T47D (cell line): ENCODE measurements around the gene ADAP1.
"Not testable (repeated sequence)": the region's sequence is repeated elsewhere in the genome, so short reads cannot be mapped to it uniquely, and the experiment has no call there.

Source experiments
- DNase-seq, 2 experiments: peaks; one replicate each; pipeline versions ENCODE4 v3.0.0 to v3.0.0-alpha.2; 2011 to 2012; ENCODE audit warnings: low read depth in 1 of 2, low spot score in 1 of 2
- JUND ChIP-seq: IDR thresholded peaks from 2 replicates; pipeline ENCODE4 v1.6.1; 2012; ENCODE audit warnings: low read depth
- in situ Hi-C: cut with HindIII; loops from 2 replicates; pipeline ENCODE4 v1.10.0; 2016; ENCODE audit warnings: low sequenced_read_pairs, low pct_unique_long_range_greater_than_20kb

Gene ADAP1

GRCh38 chr7:915291-916218, 38.9 kb downstream of the ADAP1 start:
- no peak for TF ChIP-seq JUND
- no peak for DNase-seq
- in situ Hi-C loops, result no loop called here

GRCh38 chr7:914521-915194, 39.8 kb downstream of the ADAP1 start:
- in situ Hi-C loops, result no loop called here
- TF ChIP-seq JUND, result no peak
- no peak for DNase-seq

DNA sequence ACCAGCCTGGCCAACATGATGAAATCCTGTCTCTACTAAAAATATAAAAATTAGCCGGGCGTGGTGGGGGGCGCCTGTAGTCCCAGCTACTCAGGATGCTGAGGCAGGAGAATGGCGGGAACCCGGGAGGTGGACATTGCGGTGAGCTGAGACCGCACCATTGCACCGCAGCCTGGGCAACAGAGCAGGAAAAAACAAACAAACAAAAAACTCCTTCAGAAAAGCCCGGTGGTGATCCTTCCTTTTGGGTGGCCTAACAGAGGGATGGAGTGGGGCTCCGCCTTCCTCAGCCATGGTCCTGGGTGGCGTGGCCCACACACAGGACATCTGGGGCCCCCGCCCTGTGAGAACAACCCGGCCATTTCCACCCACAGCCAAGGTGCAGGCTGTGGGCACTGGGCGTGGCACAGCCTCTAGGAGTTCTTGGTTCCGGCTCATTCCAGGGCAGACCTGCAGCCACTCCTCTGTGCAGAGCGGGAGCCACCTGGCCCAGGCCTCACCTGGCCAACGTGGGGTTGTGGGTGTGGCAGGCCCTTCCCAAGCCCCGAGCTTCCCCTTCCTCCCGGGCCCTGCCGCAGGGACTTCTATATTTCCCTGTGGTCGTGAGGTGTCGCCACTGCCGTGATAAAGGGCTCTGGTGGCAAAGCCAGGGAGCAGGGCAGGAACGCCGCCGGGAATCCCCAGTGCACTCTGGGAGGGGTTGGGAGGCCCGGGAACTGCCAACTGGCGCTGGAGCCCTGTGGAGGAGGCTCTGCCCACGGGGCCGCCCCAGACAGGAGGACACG, 40.6 kb downstream of the ADAP1 start:
- DNase-seq, result no peak
- in situ Hi-C loops, result no loop called here
- TF ChIP-seq JUND, result no peak

DNA sequence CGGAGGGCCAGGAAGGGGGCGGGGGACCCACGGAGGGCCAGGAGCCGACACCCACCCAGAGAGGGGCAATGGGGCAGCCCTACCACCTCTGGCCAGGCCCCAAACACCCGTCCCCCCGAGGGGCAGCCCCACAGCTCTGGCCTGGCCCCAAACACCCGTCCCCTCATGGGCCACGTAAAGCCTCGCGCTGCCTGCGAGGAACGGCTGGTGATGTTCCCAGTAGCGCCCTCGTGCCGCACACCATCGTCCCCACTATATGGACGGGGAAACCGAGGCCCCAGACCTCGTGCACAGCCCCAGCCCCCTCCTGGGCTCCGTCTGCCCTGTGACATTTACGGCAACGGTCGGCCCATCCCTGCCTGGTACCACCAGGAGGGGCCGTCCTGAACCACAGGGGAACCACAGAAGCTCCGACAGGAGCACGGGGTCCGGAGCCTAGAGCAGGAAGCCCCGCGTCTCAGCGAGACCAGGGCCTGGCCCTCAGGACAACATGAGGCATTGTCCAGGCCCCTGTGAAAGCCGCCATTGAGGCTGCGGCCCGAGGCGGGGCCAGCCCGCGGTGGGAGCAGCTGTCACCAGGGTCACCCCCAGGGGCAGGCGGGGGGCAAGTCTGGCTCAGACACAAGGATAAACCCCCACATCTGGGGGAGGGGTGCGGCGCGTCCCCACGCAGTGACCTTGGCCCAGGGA, 42.5 kb downstream of the ADAP1 start:
- in situ Hi-C loops, result no loop called here
- no peak for TF ChIP-seq JUND
- DNase-seq, result no peak

- no peak for TF ChIP-seq JUND
- in situ Hi-C loops, result no loop called here
- DNase-seq, result no peak
Observed at GRCh38 chr7:910931-911431, 43.5 kb downstream of the ADAP1 start.

- DNase-seq, result no peak
- TF ChIP-seq JUND, result no peak
- in situ Hi-C loops, result no loop called here
Observed at GRCh38 chr7:910441-910861, 44.0 kb downstream of the ADAP1 start.

DNA sequence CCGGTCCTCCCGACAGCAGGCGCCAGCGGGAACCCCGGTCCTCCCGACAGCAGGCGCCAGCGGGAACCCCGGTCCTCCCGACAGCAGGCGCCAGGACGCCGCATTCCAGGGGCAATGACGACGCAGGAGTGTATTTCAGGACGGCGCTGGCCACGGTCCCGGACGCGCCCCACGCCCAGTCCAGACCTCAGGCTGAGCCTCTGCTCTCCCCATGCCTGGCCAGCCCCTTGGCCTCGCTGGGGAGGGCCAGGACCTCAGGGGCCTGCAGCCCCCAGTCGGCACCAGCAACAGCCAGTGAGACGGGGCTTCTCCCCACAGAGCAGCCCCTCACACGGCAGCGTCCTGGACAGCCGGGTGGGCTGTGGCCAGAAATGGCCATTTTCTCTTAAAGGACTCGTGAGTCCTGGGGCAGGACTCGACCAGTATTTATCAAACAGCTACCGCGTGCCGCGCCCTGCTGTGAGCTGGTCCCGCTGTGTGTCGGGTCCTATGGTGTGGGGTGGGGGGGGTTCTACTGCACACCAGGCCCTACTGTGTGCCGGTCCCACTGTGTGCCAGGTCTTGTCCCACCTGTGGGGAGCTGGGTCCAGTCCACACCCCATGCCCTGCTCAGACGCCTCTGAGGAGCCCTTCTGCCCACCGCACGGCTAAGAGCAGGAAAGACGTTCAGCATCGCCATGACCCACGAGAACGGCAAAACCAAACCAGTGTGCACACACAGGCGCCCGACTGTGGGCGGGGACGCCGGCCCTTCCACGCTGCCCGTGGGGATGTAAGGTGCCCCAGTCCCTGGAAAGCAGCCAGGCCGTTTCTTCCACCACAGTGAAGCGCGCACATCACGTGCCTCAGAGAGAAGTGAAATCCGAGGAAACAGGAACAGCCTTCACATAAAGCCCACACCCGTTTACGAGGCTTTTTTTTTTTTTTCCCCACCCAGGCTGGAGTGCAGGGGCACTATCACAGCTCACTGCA, 44.8 kb downstream of the ADAP1 start:
- no peak for DNase-seq
- TF ChIP-seq JUND, result no peak
- in situ Hi-C loops, result no loop called here

DNA sequence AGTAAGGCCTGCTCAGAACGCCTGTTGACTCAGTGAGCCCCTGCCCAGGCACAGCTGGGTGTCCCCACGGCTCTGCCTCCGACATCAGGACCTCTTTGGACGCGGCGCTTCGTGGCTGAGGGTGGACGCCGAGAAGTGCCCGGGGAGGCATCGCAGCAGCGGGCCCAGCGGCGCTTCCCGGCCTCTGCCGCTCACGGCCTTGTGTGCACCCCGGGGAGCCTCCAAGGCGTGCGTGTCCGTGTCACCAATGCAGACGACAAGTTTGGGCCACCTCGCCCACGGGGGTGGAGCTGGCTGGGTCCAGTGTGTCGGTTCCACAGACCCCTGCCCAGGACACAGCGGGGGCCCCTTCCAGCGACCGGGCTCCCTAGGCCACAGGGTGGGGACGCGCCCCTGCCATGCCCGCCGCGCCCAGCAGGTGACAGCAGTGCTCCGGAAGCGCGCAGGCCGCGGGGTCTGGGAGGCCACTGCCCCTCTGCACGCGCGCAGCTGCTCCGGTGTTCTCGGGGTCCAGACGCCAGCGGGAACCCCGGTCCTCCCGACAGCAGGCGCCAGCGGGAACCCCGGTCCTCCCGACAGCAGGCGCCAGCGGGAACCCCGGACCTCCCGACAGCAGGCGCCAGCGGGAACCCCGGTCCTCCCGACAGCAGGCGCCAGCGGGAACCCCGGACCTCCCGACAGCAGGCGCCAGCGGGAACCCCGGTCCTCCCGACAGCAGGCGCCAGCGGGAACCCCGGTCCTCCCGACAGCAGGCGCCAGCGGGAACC, 45.7 kb downstream of the ADAP1 start:
- DNase-seq, in situ Hi-C loops: not testable (repeated sequence)

DNA sequence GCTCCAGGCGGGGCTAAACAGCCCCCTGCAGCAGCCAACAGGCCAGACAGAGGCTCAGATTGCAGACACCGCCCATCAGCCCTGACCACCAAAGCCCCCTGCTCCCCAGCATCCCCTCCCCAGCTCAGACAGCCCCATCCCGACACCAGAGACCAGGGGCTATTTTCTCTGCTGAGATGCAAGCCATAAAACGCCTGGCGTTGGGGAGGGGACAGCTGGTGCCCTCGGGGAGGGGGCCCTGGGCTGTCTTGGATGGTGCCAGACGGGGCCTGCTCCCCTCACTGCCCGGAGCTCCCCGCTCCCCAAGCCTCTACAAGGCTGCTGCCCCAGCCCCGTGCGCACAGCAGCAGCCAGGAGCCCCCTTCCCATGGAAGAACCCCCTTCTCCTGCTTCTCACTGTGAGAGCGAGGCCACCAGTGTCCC, 46.3 kb downstream of the ADAP1 start:
- in situ Hi-C loops, result no loop called here
- no peak for TF ChIP-seq JUND
- no peak for DNase-seq

GRCh38 chr7:907158-907980, 47.1 kb downstream of the ADAP1 start:
- TF ChIP-seq JUND, result no peak
- DNase-seq, result no peak
- in situ Hi-C loops, result no loop called here
